ENCODE measurements around the gene PASK.
"Not testable (repeated sequence)": the region's sequence is repeated elsewhere in the genome, so short reads cannot be mapped to it uniquely, and the experiment has no call there.

The PASK gene

DNA sequence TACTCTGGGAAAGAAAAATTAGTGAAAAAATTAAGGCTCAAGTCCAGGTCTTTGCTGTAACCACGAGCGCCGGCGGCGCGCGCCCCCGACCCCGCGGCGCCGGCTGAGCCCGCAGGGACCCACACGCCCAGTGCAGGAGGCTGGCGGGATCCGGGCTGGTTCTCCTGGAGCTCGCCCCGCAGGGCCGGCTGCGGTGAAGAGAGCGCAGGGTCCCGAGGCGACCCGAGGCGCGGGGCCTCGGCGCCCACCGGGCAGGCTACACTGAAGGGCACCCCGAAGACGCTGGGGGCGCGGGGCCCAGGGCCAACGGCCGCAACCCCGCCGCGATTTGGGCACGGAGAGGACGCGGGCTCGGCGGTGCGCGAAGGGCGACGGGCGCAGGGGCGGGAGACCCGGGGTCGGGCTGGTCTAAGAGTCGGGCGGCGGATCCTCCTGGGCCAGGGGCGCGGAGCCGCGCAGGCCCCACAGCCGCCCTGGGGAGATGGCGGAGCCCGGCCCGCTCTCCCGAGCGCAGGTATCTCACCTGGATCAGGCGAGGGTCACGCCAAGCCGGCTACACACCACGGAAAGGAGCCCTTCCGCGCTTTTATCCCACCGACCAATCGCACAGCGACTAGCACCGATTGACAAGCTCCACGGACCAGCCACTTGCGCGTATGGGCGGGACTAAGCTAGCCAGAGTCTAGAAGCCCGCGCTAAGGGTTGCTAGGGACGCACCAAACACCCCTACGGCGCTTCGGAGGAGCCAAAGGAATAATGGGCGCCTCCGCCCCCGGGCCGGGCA lies at the start of gene PASK:
PASK (minus strand) TSS at position 582 of the 784 bp plus-strand sequence. CDS start 6,440 bp downstream, outside the sequence.
- peak; percentile 94 for DNase-seq (ENCODE audit: low spot score)

DNA sequence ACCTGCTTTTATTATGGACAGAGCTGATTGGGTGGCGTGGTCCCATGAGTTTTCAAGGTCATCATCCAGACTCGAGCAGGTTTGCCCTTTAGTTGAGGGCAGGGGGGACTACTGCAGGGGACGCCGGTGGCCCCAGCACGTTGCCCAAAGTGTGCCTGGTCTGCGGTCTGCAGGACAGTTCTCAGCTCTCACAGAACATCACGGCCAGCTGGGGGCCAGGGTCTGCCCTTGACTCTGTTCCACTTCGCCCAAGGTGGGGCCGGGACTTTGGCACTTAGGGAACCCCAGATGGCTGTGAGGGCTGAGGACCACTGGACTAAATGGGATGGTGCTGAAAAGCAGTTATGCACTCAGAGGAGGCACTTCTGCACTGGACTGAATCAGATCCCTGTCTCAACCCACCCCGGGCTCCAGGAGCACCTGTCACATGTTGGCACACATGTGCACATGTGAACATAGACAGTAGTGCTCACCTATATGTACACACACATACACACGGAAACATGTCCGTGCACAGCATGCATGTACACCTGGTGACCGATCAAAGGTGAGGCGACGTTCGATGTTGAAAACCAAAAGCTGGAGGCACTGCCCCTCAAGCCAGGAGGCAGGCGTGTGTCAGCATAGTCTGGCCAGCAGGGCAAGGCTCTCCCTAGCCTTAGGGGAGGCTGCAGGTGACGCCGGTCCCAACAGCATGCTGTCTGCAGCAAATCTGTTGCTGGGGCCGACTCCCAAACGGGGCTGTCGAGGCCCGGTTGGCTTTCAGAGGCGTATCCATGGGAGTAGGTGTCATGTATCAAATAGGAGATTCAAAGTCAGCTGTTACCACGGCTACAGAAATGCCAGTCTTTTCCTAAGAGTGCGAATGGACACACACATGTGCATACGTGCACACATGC lies 49.4 kb upstream of the PASK start:
- DNase-seq (ENCODE audit: low spot score), result peak; percentile 27

DNA sequence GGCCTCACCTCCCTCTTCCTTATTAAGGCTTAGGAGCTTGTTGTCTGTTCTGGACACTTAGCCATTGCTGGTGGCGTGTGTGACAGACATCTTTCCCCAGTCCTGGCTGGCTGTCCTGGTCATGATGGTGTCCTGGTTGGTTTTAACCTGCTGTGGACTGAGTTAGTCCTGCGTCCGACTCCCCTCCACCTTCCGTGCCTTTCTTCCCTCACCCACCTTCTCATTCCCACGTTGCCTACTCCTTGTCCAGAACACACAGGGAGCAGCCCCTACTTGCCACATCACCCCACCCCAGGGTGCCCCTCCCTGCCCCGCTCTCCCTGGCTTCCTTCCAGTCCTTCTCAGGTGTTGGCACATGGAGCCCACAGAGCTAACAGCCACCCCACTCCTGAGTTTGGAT lies 48.7 kb upstream of the PASK start:
- no peak for DNase-seq (ENCODE audit: low spot score)

DNA sequence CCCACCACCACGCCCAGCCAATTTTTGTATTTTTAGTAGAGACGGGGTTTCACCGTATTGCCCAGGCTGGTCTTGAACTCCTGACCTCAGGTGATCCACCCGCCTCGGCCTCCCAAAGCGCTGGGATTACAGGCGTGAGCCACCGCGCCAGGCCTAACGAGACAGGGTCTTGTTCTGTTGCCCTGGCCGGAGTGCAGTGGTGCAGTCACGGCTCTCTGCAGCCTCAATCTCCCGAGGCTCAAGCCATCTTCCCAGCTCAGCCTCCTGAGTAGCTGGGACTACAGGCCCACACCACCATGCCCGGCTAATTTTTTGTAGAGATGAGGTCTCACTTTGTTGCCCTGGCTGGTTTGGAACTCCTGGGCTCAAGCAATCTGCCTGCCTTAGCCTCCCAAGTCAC lies 48.0 kb upstream of the PASK start:
- not testable (repeated sequence) for DNase-seq (ENCODE audit: low spot score)

DNA sequence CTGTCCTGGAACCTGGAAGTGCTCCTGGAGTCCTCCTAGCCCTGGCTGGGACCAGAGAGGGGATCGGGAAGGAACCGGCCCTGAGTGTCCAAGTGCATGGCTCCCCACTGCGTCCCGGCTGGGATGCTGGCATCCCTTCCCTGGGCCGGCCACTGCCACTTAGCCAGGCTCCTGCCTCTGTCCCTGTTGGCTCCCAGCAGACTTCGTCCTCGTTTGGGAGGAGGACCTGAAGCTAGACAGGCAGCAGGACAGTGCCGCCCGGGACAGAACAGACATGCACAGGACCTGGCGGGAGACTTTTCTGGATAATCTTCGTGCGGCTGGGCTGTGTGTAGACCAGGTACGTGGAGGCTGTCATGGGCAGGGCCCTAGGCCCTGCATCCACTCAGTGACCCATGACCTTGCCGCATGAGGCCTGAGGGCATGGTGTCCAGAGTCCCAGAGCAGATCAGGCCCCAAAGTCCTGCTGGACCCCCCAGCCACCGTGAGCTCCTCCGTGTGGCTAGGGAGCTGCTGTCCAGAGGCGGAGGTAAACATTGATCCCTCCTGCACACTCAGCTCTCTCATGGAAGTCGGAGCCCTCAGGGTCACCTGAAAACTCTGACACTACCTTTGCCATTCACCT lies 46.3 kb upstream of the PASK start:
- peak; percentile 9 for DNase-seq (ENCODE audit: low spot score)

DNA sequence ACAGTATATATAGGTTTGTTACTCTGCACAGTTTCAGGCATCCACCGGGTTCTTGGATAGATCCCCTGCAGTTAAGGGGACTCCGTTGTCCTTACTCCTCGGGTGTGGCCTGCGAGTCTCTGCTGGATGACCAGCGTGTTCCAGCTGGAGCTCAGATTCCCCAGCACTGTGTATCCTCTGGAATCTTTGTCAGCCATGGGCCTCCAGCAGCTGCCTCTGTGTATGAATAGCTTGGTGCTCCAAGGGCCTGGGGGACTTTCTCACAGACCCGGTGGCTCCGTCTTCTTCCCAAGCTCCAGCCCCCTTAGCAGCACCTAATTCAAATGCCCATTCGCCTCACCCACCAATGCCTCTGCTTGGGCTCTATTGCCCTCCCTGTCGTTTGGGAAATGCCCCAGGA lies 45.5 kb upstream of the PASK start:
- peak; percentile 7 for DNase-seq (ENCODE audit: low spot score)

DNA sequence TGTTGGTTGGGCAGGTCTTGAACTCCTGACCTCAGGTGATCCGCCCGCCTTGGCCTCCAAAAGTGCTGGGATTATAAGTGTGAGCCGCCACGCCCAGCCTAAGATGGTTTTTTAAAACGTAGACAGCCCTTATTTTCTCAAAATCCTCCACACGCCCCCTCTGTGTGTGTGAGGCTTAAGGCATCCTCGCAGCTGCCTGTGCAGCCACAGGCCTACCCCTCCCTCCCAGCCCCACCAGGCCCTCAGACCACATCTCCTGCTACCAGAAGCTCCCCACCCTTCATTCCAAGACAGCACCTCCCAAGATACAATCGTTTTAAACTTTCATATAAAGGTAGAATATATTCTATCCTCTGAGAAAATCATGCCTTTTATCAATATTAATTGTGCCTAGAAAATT lies 44.0 kb upstream of the PASK start:
- peak; percentile 6 for DNase-seq (ENCODE audit: low spot score)

DNA sequence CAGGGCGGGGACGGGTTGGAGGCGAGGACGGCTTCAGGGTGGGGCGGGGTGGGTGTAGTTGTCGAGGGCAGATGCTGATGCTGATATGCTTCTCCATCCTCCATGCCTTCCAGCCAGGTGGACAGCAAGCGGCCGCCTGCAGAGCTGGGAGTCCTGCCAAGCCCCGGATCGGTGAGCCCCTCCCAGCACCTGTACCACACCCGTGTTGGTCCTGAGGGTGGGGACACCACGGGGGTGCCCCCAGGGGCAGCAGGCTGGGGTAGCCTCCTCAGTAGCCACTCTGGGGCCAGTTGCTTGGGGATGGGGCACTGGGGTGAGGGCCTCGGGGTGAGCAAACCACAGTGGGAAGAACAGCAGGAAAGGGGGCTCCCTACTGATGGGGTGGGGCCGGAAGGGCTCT lies 41.8 kb upstream of the PASK start:
- no peak for DNase-seq (ENCODE audit: low spot score)

DNA sequence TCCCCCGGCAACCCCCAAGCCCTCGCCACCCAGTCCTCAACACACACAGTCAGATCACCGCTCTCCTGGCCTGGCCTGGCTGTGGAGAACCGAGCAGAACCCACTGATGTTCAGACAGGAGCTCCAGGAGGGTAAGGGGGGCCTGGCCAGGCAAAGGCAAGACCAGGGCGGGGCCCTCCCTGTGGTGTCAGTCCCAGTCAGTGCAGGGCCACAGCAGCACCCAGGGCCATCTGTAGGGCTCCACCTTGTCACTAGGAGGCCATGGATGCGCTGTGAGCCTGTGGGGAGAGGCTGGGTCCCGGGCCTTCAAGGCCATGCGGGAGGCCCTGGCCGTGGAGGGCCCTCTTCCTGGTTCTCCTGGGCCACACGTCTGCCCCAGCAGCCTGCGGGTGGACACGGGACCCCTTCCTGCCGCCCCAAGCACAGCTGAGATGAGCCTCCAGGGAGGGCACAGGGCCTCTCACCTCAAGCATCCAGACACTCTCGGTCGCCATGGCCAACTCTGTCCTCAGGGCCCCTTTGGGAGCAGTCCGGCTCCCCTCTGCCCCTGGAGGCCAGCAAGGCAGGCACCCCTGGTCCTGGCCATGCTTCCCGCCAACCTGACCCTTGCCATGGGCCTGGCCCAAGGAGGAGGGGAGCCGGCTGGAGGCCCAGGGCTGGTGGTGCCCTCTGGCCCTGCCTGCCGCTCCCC lies 41.2 kb upstream of the PASK start:
- DNase-seq (ENCODE audit: low spot score), result no peak

DNA sequence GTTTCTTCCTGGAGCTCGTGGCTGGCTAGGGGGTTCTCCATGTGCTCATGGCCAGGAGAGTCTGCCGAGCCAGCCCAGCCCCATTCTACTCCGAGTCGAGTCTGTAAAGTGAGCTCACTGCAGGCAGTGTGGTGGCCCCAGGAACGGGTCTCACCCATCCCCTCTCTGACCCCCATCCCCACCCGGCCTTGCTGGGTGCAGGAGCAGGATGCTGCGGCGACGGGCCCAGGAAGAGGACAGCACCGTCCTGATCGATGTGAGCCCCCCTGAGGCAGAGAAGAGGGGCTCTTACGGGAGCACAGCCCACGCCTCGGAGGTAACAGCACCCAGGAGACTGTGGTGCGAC lies 40.6 kb upstream of the PASK start:
- DNase-seq (ENCODE audit: low spot score), result no peak

DNA sequence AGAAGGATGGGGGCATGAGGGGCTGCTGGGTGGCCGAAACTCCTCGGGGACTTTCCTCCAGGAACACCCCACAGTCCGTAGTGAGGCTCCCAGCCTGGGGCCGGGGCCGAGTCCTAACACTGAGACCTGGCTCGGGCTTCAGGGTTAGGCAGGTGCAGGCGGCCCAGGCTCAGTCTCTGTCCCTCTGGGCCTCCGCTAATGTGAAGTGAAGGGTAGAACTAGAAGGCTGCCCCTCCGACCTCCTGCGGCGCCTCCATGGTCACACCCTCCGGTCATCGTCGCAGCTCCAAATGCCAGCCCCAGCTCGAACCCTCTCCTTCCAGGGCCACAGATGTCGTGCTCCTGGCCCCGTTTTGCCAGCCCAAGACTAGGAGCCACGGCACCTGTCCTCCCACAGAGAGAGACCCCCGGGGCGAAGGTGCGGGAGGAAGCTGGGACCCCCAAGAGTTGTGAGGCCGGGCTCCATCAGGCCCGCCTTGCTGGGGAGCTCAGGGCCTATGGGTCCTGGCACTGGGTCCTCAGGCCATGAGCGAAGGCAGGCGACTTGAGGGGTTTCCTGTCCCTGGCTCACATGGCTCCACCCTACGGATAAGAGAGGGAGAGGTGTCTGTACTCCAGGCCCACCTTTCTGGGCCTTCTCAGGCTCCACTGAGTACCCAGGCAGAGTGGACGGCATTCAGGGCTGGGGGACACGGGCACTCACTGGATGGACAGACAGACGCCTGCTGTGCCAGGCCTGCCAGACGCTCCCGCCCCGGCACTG lies 40.0 kb upstream of the PASK start:
- no peak for DNase-seq (ENCODE audit: low spot score)

DNA sequence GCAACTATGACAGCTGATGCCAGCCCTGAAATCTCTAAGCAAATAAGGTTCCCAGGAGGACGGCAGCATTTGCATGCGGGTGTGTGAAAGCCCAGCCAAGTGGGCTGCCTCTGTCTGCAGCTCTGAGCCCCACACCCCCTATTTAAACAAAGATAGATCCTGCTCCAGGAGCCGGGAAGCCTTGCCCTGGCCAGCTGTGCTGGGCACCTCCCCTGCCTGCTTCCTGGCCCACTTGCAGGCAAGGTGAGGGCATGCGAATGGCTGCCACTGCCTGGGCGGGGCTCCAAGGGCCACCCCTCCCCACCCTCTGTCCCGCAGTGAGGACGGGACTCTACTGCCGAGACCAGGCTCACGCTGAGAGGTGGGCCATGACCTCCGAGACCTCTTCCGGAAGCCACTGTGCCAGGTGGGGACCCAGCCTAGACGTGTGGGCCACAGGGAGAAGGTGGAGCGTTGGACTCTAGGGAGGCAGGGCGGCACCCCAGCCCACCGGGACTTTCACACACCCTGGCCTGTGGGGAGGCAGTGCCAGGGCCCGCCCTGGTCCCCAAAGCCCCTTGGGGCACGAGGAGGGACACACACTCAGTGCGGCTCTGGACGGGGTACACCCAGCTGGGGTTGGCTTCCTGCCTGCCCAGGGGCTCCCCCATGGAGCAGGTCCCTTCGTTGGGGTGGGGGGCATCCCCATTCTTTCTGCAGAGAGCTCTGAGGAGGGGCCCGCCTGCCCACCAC lies 39.3 kb upstream of the PASK start, which contains the start of gene ANO7:
ANO7 (plus strand) TSS at position 317 of the 732 bp plus-strand sequence. CDS start 1,387 bp downstream, outside the sequence.
- no peak for DNase-seq (ENCODE audit: low spot score)

DNA sequence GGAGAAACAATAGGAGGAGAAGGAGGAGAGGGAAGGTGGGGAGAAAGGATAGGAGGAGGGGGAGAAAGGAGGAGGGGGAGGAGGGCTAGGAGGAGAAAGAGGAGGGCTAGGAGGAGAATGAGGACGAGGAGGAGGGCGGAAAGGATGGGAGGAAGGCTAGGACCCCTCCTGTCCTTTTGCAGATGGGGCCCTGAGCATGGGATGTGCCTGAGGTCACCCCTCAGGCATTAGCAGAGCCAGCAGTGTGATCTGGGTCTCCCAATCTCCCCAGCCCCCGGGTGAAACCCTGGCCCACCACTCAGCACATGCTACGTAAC lies 38.6 kb upstream of the PASK start:
- DNase-seq (ENCODE audit: low spot score), result no peak

DNA sequence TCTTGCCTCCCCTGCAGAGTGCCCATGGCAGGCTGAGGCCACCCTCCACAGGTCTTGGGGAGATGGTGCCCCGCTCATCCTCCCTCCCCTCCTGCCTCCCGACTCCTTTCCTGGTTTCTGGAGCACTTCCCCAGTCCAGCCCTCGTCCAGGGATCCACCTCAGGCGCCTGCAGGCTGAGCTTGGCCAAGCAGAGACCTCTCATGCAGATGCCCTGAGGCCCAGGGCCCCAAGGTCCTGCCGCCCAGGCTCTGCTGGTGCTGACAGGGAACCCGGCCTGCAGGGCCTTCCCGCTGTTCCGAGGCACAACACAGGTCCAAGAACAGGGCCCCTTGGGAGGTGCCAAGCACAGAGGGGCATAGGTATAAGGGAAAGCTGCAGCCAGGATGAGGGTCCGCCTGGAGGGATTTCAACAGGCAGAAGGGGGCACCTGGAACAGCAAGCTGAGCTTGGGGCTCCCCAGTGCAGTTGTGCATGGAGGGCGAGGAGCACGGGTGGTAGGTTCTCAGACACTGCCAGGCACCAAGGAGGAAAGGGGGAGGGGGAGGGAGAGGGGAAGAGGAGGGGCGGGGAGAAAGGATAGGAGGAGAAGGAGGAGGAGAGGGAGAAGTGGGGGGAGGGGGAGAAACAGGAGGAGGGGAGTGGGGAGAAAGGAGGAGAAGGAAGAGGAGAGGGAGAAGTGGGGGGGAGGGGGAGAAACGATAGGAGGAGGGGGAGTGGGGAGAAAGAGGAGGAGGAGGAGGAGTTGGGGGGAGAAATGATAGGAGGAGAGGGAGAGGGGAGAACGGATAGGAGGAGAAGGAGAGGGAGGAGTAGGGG lies 38.0 kb upstream of the PASK start:
- DNase-seq (ENCODE audit: low spot score), result no peak

DNA sequence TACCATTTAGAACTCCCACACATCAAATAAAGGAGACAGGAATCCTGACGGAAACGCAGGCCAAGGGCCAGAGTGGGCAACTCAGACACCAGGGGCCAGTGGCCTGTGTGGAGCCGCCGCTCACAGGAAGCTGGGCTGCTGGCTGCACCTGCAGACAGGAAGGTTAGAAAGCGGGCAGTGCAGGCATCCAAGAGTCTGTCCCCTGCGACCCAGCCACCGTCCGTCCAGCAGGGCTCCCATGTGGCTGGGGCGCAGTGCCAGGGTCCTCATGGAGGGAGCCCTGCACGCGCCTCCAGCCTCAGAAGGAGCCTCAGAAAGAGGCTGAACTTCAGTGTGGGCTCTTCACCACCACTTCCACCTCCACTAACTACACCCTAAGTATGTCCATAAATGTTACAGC lies 36.7 kb upstream of the PASK start:
- no peak for DNase-seq (ENCODE audit: low spot score)

DNA sequence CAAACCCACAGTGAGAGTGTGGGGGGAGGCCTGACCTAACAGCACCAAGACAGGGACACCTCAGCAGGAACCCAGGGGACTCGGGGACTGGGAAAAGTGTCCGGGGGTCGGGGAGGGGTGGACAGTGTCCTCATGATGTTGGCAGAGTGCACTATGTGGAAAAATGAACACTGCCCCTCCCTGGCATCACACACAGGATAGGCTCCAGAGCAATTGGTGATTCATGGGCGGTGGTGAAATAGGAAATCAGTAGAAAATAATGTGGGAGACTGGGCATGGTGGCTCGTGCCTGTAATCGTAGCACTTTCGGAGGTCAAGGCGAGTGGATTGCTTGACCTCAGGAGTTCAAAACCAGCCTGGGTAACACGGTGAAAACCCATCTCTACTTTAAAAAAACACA lies 35.6 kb upstream of the PASK start:
- no peak for DNase-seq (ENCODE audit: low spot score)

DNA sequence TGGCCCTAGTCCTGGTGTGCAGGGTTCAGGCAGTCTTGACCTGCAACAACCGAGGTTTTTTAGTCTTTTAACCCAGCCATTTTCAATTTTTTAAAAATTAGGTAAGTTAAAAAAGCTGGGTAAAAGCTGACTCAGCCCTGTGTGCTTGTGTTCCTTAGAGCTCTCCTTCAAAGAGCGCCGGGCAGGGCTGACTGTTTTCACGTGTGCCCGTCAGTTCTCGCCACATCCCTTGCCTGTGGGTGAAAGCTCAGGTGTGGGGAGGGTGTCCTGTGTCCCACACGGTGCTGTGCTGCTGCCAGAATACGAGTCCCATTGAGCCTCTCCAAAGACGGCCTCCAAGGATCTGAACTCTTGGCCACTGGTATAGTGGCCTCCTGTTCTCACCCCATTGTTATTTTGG lies 33.9 kb upstream of the PASK start:
- DNase-seq (ENCODE audit: low spot score), result no peak

DNA sequence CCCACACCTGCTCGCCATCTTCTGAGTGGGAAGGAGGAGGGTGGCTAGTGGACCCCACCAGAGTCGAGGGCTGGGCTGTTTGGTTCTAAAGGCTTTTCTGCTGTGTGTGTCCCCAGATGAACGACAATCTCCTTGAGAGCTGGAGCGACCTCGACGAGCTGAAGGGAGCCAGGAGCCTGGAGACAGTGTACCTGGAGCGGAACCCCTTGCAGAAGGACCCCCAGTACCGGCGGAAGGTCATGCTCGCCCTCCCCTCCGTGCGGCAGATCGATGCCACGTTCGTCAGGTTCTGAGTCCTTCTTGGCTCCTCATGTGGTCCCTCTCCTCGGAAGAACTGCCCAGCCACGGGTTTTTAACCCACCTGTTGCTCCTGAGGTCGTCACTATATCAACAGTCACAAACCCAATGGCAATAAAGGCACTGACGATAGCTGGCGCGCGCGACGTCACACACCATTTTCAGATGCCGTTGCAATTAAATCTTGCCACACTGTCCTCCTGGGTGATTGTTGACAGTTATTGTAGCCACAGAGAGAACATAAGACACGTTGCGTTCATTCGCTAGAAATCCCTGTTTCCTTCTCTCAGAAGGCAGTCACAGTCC lies 33.4 kb upstream of the PASK start:
- DNase-seq (ENCODE audit: low spot score), result no peak

DNA sequence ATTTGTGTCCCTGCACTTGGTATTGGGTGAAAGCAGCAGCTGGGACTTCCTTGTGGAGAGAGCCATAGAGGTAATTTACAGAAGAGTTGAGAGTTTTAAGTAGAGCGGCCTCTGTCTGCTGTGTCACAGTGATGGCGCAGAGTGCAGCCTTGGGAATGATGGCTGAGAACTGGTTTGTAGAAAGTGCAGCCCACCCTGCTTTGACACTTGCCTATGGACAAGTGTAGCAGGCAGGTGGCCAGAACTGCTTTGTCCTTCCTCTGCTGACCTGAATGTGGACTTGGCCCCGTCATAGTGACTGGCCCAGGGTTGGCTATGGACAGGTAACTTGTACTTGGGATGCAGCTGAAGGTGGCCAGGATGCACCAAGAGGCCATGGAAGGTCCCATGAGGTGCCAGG lies 32.9 kb upstream of the PASK start:
- no peak for DNase-seq (ENCODE audit: low spot score)

DNA sequence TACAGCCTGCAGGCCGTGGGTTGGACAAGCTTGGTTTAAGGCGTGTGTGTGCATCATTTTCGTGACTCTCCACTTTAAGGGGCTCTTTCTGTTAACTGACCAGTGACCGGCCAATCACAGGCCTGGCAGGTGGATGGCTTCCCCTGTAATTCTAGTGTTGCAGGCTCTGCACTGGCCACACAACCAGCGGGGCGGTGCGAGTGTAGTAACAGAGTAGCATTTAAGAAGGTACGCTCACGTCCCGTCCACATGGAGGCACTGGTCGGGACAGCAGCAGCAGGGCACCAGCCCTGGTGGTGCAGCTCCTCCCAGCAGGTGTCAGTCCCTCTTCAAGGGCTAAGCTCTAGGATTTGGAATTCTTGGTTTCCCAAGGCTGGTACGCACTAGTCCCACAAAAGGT lies 31.2 kb upstream of the PASK start:
- DNase-seq (ENCODE audit: low spot score), result peak; percentile 86
